Fibroblast of lung (primary cell): ENCODE data around the gene TSPO.

Experiments
- CTCF ChIP-seq, 2 donors: IDR thresholded peaks in 1 of 2; conservative IDR thresholded peaks in 1 of 2; 1 replicate in 1 of 2; 2 replicates in 1 of 2; pipeline ENCODE4 v1.5.1; 2011 to 2012; ENCODE audit warnings: low read length in 2 of 2, control low read depth in 1 of 2, inconsistent platforms in 1 of 2, low read depth in 1 of 2, mild to moderate bottlenecking in 1 of 2
- EZH2 ChIP-seq: IDR thresholded peaks from 2 replicates; pipeline ENCODE4 v1.5.1; 2012; ENCODE audit warnings: low read length, control low read depth, mild to moderate bottlenecking; ENCODE audit errors: missing control alignments

DNA sequence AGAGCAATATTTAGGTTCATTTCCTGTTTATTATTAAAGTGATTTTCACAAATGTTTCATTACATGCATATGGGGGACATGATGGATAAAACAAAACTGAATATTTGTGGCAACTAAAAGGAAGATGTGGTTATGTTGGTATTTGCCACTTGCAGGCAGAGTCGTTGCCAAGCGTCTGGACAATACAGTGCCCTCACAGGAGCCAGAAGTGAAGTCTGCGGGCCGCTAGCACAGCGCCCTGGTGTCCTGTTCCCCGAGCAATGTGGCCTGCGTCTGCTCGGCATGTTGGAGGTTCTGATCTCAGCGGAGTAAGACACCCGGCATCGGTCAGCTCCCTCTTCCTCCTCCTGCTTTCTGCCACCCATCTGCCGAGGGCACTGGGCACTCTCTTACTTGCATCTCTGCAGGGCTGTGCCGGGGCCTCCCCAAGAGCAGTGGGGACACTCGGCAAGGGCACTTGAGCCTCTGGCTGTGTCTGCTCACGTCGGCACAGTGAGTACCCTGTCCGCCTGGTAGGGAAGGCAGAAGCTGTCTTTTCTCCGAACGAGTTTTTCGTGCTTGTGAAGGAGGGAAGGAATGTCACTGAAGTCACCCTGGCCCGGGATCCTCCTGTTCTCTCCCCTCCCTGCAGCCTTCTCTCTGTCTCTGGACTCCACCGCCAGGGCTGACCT lies 46.0 kb downstream of the TSPO start:
- TF ChIP-seq CTCF (conservative IDR thresholded peaks at IDR 0.05 in 1 of 2, IDR thresholded peaks at IDR 0.05 in 1 of 2; ENCODE audit: low read depth in 1 of 2, low read length in 2 of 2) (no peak), EZH2 (no peak)
